Activated CD4-positive, alpha-beta T cell treated with anti-CD3 and anti-CD28 coated beads for 4 hours (primary cell): ENCODE results near the gene FAM227B.
"Not testable (repeated sequence)": the region's sequence is repeated elsewhere in the genome, so short reads cannot be mapped to it uniquely, and the experiment has no call there.

ENCODE experiments used
- DNase-seq, 2 donors: peaks; one replicate each; pipeline ENCODE4 v3.0.0-alpha.2; 2020

Gene FAM227B

GRCh38 chr15:49436751-49437150 is 183.9 kb downstream of the FAM227B start:
- DNase-seq: no peak

DNA sequence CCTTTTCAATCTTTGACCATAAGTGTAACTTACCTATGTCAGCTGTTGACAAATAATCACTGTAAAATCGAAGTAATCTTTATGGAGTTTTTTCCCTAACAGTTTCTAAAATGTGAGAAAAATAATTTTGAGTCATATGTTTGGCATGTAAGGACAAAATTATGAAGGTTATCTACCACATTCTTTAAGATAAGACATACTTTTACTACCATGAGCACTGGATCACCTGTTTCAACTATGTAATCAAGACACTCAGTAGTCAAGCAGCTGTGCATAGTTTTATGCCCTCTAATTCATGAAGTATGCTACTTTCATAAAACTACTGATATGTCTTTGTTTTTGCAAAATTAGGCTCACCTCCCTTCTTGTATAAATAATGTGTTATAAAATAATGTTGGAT is 185.4 kb downstream of the FAM227B start:
- no peak for DNase-seq

DNA sequence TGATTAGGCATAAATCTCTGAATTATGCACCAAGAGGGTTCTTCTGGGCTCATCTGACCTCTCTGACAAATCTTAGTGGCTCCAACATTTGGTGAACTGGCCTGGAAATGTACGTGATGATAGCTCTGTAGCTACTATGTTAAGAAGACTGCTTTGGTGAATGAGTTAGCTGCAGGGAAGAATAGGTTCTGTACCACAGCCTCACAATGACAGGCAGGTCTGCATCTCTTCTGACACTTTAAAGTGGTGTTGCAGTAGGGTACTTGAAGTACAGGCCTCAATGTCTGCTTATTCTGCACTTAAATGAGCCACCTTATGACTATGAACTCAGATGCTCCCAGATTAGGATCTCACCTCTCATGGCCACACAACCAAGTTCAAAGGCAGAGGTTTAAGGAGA is 190.6 kb downstream of the FAM227B start:
- no peak for DNase-seq

GRCh38 chr15:49428409-49429095 is 192.1 kb downstream of the FAM227B start:
- no peak for DNase-seq

GRCh38 chr15:49427372-49427771 is 193.2 kb downstream of the FAM227B start:
- no peak for DNase-seq

DNA sequence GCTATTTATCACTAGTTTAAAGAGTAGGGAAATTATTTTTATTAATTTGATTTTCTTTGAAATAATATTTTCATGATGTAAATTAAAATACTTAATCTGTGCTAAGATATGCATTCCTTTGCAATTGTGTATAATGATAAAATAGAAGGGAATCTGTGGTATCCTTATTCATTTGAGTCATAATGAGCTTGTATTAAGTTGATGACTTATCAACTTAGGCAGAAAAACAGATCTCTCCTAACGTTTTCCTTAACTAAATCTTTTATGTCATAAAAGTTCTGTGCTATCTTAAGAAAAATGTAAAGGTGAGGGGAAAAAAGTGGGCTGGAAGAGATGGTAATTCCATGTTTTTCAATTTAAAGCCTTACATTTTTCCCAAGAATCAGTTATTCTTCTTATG is 195.7 kb downstream of the FAM227B start:
- DNase-seq: no peak

DNA sequence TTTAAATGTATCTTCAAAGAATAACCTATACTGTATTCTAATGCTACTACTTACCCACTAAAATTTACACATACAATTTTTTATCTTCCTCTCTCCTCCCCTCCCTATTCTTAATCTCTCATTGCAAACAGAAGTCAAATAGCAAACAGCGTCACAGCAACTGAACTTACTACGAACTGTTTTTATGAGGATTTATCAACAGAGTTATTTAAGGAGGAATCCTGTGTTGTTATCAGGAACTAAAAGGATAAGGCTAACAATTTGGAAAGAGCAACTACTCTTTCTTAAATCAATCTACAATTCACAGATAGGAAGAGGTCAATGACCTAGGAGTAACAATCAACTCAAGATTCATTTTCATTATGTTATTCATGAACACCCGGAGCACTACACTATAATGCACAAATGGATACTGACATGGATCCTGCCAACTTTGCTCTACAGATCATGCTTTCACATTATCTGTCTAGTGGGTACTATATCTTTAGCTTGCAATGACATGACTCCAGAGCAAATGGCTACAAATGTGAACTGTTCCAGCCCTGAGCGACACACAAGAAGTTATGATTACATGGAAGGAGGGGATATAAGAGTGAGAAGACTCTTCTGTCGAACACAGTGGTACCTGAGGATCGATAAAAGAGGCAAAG is 196.6 kb downstream of the FAM227B start:
- DNase-seq: no peak

DNA sequence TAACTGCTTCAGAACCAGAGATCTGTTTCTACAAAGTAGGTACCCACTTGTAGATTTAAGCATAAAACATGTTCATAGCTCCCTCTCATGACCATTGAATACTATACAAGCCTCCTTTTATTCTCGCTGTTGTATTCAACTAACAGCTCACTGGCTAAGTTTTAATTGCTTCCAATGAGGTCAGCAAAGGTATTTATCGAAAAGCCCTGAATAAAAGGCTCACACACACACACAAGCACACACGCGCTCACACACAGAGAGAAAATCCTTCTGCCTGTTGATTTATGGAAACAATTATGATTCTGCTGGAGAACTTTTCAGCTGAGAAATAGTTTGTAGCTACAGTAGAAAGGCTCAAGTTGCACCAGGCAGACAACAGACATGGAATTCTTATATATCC is 197.6 kb downstream of the FAM227B start, which contains the start of gene FGF7:
Gene FGF7 (plus strand): TSS at position 222 of the 400 bp plus-strand sequence. CDS start 1,056 bp downstream, outside the sequence.
- DNase-seq: no peak

DNA sequence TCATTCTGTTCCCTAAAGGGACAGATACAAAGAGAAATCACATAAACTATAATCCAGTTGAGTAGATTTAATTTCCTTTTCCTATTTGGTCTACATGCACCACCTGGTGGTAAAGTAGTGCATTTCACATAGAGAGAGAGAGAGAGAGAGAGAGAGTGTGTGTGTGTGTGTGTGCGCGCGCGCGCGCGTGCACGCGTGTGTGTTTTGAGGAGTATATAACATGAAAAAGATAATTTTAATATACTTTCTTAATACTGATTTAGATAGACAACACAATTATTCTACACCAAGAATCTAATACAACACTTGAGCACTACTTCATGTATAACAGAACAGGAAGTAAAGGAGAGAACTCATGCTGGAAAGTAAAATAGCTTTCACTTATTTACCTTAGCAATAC is 198.6 kb downstream of the FAM227B start:
- DNase-seq: peak; percentile 3 to 5

DNA sequence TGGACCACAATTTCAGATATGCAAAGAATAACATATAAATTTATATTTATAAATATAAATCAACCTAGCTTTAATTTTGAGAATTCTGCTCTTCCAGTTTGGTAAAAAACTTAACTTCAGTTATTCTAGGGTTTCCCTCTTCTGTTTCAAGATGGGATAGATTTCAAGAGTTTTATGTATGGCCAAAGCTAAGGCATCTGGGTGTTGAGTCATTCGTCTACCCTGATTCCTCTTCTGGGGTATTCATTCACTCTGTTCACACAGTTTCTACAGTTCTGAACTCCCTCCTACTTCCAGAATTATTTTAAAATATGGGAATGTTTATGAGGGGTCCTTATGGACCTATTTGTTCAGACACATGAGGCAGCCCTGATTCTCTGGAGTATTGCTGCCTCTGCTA is 201.8 kb downstream of the FAM227B start:
- no peak for DNase-seq

DNA sequence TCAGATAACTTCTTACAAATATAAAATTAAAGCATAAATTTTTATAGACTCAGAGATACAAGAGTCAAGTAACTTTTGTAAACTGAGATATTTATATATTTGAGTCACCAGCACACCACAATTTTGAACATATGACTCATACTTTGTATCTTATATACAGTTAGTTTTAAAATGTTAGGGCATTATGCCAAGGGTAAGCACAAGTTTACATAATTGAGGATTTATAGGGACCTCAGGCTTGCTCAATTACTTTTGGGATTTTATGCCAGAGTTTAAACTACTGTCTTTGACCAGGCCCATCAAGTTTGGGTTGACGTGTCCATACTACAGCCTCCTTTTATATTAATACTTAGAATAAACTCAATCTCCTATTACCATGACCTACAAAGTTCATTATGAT is 205.0 kb downstream of the FAM227B start:
- no peak for DNase-seq

GRCh38 chr15:49415149-49415548 is 205.5 kb downstream of the FAM227B start:
- DNase-seq: no peak

DNA sequence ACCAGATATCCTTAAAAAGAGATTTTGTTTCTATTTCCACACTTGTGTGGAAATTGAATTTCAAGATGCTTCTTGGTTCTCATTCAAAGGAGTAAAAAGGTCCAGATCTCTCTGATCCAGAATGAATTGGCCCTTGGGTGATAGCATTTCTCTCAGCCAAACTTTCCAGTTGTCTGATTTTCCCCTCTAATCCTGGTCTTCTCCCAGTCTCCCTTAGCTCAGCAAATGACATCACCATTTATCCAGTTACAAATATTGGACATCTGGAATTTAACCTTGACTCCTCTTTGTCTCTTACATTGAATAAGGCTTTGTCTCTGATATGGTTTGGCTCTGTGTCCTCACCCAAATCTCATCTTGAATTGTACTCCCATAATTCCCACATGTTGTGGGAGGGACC is 207.8 kb downstream of the FAM227B start:
- no peak for DNase-seq

- no peak for DNase-seq
Observed at GRCh38 chr15:49410641-49411040, 210.0 kb downstream of the FAM227B start.

DNA sequence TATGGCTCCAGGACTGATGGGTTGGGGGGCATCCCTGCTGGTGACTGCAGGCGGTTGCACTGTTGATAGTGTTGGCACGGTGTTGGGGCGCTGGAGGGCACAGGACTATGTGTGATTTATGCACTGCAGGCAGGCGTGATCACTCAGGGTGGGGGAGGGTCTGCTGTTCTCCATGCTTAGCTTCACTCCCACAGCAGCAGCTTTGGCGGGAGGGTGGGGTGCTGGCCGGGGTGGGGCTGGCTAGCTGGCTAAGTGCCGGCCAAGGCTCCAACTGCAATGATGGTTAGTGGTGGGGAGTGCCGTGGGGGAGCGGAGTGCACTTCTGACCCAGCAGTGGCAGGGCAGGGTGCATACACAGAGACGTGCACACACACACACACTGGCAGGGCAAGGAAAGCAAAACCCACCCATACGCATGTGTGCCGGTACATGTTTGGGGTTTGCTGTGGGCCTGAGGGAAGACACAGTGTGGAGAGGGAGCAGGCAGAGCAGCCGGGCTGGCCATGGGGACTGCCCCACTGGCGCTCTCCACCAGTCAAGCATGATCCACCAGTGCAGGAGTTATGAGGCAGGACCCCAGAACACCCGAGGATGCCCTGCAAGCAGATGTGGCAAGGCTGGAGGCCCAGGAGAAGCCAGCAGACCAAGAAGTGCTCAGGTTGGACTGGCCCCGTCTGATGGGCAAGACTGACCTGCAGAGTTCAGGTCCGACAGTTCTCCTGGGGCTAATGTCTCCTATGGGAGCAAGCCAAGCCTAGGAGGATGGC is 214.1 kb downstream of the FAM227B start:
- DNase-seq: no peak

- DNase-seq: not testable (repeated sequence)
Observed at GRCh38 chr15:49402515-49403296, 217.9 kb downstream of the FAM227B start.

- no peak for DNase-seq
Observed at GRCh38 chr15:49387471-49387870, 233.1 kb downstream of the FAM227B start.

DNA sequence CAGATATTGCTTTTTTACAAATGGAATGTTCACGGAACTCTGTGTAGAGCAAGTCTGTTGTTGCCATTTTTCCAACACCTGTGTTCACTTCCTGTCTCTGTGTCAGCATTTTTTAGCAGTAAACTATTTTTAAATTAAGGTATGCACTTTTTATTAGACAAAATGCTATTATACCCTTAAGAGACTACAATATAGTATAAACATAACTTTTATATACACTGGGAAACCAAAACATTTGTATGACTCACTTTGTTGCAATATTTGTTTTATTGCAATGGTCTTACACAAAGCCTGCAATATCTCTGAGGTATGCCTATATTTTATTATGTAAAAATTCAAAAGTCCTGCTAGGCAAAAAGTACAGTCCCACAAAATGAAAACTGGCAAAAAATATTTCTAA is 237.4 kb downstream of the FAM227B start:
- DNase-seq: no peak

- DNase-seq: no peak
Observed at GRCh38 chr15:49382394-49382793, 238.2 kb downstream of the FAM227B start.

- DNase-seq: no peak
Observed at GRCh38 chr15:49380912-49381311, 239.7 kb downstream of the FAM227B start.

- no peak for DNase-seq
Observed at GRCh38 chr15:49379996-49380395, 240.6 kb downstream of the FAM227B start.

GRCh38 chr15:49372366-49372765 is 248.3 kb downstream of the FAM227B start:
- DNase-seq: no peak

DNA sequence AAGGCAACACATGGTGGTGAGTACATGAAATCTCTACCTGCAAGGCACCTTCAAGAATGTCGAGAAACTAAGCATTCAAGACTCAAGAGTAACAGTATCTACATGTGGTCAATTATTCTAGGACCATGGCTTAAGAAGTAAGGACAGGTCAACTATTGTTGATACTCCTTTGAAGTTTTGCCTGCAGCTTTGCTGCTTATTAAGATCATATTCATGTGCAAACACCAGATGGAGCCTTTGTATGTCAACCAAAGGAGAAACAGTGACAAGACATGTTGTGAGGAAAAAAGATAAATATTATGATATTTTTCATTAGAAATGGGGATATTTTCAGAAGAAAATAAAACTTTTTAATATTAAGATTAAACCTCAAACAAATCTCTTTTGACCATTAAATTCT is 249.8 kb downstream of the FAM227B start:
- DNase-seq: no peak
